ENCODE measurements around the gene SLC50A1.

Gene SLC50A1

DNA sequence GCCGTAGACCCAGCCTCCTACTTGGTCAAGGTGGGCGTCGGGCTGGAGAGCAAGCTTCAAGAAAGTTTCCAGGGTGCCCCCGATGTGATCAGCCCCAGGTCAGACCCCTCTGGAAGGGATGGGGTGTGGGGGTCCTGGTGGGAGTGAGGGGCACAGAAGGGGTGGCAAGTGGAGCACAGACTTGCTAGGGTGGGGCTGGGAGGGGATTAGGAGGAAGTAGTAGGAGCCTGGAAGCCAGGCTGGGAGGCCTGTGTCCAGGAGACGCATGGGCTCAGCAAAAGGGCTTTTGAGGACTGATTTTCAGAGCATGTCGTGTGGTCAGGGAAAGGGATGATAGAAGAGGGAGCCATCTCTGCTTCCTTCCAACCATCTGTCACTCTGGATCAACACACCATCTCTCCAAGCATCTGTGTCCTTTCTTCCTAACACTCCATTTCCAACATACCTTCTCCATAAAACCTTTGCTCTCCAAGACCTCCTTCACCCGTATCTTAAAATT is 46.4 kb downstream of the SLC50A1 start:
- in situ Hi-C loops (cut with HindIII; ENCODE audit: low pct_ligation_motif_present, low sequenced_read_pairs) = no loop called here
- no peak overlapping the region for H3K4me3 ChIP-seq (ENCODE audit: low read depth, low read length)
- peaks cover 28% of the 10 kb centered on the region for H3K36me3 ChIP-seq (replicated peaks)
- no peak for DNase-seq
- TF ChIP-seq, protein P1, sequence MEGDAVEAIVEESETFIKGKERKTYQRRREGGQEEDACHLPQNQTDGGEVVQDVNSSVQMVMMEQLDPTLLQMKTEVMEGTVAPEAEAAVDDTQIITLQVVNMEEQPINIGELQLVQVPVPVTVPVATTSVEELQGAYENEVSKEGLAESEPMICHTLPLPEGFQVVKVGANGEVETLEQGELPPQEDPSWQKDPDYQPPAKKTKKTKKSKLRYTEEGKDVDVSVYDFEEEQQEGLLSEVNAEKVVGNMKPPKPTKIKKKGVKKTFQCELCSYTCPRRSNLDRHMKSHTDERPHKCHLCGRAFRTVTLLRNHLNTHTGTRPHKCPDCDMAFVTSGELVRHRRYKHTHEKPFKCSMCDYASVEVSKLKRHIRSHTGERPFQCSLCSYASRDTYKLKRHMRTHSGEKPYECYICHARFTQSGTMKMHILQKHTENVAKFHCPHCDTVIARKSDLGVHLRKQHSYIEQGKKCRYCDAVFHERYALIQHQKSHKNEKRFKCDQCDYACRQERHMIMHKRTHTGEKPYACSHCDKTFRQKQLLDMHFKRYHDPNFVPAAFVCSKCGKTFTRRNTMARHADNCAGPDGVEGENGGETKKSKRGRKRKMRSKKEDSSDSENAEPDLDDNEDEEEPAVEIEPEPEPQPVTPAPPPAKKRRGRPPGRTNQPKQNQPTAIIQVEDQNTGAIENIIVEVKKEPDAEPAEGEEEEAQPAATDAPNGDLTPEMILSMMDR (IDR thresholded peaks at IDR 0.05; ENCODE audit: low read depth, low read length, missing control alignments) = no peak
- no peaks in the 10 kb centered on the region for H3K27me3 ChIP-seq (replicated peaks)
- H3K27ac ChIP-seq = no peak overlapping the region

DNA sequence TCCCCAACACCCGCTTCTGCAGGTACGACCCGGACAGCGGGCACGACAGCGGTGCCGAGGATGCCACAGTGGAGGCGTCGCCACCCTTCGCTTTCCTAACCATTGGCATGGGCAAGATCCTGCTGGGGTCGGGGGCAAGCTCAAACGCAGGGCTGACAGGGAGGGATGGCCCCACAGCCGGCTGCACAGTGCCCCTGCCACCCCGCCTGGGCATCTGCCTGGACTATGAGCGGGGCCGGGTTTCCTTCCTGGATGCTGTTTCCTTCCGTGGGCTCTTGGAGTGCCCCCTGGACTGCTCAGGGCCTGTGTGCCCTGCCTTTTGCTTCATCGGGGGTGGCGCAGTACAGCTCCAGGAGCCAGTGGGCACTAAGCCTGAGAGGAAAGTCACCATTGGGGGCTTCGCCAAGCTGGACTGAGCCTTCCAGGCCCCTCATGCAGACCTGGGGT is 48.1 kb downstream of the SLC50A1 start:
- H3K27ac ChIP-seq = no peak overlapping the region
- in situ Hi-C loops (cut with HindIII; ENCODE audit: low pct_ligation_motif_present, low sequenced_read_pairs) = no loop called here
- H3K4me3 ChIP-seq (ENCODE audit: low read depth, low read length) = no peak overlapping the region
- TF ChIP-seq, protein P1 (IDR thresholded peaks at IDR 0.05; ENCODE audit: low read depth, low read length, missing control alignments) = no peak
- no peaks in the 10 kb centered on the region for H3K27me3 ChIP-seq (replicated peaks)
- DNase-seq = no peak
- peaks cover 16% of the 10 kb centered on the region for H3K36me3 ChIP-seq (replicated peaks)

DNA sequence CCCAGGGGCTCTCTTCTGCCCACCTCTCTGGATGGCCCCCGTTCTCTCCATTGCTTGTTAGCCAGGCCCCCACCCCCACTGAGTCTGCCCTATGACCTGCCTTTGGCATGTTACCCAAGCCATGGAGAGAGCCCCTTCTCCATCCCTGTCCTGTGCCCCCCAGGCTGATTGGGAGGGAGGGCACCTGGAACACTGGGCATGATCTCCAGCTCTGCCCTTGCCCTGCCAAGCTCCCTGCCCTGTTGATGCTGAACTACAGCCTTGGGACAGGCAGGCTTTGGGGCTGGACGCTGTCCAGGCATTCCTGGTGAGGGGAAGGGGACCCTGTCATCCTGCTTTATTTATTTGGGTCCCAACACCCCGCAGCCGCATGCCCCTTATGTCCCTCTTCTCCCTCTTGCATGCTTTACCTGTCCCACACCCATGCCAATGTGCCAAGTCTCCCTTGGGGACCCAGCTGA is 48.7 kb downstream of the SLC50A1 start:
- TF ChIP-seq, protein P1 (IDR thresholded peaks at IDR 0.05; ENCODE audit: low read depth, low read length, missing control alignments) = no peak
- H3K27ac ChIP-seq = no peak overlapping the region

DNA sequence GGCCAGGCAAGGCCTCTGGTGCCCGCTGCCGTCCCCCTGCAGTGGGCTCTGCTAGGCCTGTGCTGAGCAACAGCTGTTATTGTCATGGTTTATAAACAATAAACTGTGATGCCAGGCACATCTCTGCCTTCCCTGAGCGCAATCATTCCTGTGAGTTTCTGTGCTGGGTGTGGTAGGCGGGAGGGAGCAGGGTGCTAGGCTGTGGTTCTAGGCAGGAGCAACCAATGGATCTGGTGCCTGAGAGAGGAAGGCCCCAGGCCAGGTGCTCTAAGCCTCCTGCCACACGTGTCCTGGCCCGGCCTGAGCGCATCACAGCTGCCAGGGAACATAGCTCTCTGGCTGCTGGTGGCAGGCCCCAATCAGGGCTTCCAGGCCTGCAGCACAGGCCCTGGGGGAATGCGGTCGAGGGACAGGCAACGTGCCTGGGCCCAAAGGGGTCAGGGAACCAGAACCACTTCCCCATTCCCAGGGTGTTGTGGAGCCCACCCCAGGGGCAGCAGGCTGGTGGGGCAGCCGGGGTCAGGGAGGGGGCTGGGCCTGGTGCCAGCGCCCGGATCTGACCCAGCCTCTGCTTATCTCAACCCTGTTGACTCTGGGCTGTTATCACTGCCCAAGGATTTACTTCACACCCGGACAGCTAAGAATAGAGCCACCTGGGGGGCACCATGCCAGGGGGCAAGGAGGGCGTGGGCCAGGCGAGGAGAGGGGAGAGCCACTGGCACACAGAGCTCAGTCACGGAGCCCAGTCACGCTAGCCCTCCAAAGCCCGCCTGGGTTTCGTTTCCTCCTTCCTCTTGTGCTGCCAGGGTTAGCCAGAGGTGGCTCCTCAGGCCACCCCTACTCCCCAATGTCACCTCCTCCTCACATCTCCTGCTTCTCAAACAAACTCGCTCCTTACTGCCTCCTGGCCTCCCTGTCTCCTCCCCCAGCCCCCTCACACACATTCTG is 49.5 kb downstream of the SLC50A1 start:
- TF ChIP-seq, protein P1 (IDR thresholded peaks at IDR 0.05; ENCODE audit: low read depth, low read length, missing control alignments) = no peak
- no peak for DNase-seq
- Histone ChIP-seq H3K4me3 (ENCODE audit: low read depth, low read length) (no peak overlapping the region), H3K36me3 (replicated peaks) (peaks cover 5% of the 10 kb centered on the region), H3K27me3 (replicated peaks) (no peaks in the 10 kb centered on the region), H3K27ac (no peak overlapping the region)
- in situ Hi-C loops (cut with HindIII; ENCODE audit: low pct_ligation_motif_present, low sequenced_read_pairs) = no loop called here

More for the DNA sequence above, 48.7 kb downstream of the SLC50A1 start:
- no peak for DNase-seq
- peaks cover 12% of the 10 kb centered on the region for H3K36me3 ChIP-seq (replicated peaks)
- in situ Hi-C loops (cut with HindIII; ENCODE audit: low pct_ligation_motif_present, low sequenced_read_pairs) = no loop called here
- H3K27me3 ChIP-seq (replicated peaks) = no peaks in the 10 kb centered on the region
- H3K4me3 ChIP-seq (ENCODE audit: low read depth, low read length) = no peak overlapping the region

DNA sequence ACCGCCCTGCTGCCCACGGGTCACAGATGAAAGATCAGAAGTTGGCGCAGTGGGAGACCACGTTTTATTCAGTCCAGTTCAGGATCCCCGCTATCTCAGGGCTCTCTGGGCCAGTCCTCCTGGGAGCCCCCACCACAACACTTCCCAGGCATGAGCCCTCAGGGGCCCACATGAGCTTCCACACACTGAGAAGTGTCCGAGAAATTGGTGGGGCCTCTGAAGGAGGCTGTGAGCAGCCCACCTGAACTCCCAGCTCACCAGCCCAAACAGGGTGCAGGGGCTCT is 50.1 kb downstream of the SLC50A1 start:
- Histone ChIP-seq H3K27me3 (replicated peaks) (no peaks in the 10 kb centered on the region), H3K27ac (no peak overlapping the region), H3K4me3 (ENCODE audit: low read depth, low read length) (no peak overlapping the region), H3K36me3 (replicated peaks) (peaks cover under 1% of the 10 kb centered on the region)
- no peak for DNase-seq
- TF ChIP-seq, protein P1 (IDR thresholded peaks at IDR 0.05; ENCODE audit: low read depth, low read length, missing control alignments) = no peak
- in situ Hi-C loops (cut with HindIII; ENCODE audit: low pct_ligation_motif_present, low sequenced_read_pairs) = no loop called here
